ENCODE results near the gene TYK2. TPM values are rescaled to one million over a fixed set of nuclear protein-coding genes. Genes with fewer than 3 reads are reported as not detected.

TYK2 gene
- total and polyA plus RNA-seq, 2 of the 13 experiments (the other 11 are each of a cell fraction or from before 2014, with no cell fraction given) = 38.8 to 60.1 TPM

GRCh38 chr19:10416380-10417257 is 36.2 kb upstream of the TYK2 start (continued):
- TF ChIP-seq ZNF777 (CRISPR knock-in tag; IDR thresholded peaks at IDR 0.05) (0 out of 2 replicates have a peak, but pooled peaks have one; percentile 49), ZNF782 (CRISPR knock-in tag; IDR thresholded peaks at IDR 0.05; ENCODE audit: borderline replicate concordance) (0 out of 2 replicates have a peak, but pooled peaks have one; percentile 87), ZNF263 (CRISPR knock-in tag; IDR thresholded peaks at IDR 0.05) (peak; percentile 62; the same call in 1 of the 2 replicates), KMT2A (CRISPR knock-in tag; IDR thresholded peaks at IDR 0.05) (no peak; the same call in 1 of the 2 replicates), ADNP (CRISPR knock-in tag; IDR thresholded peaks at IDR 0.05) (peak; percentile 86), THAP8 (CRISPR knock-in tag; IDR thresholded peaks at IDR 0.05; ENCODE audit: borderline replicate concordance) (0 out of 2 replicates have a peak, but pooled peaks have one; percentile 42), POLR2AphosphoS5 (IDR thresholded peaks at IDR 0.05; ENCODE audit: low read depth, low read length) (no peak), MED1 (CRISPR knock-in tag; IDR thresholded peaks at IDR 0.05) (peak; percentile 58), ONECUT2 (CRISPR knock-in tag; IDR thresholded peaks at IDR 0.05) (0 out of 2 replicates have a peak, but pooled peaks have one; percentile 31), CTCF (CRISPR knock-in tag; IDR thresholded peaks at IDR 0.05) (peak; percentile 92), ZNF800 (CRISPR knock-in tag; IDR thresholded peaks at IDR 0.05) (peak; percentile 92; the same call in 1 of the 2 replicates), NR2C2 (CRISPR knock-in tag; IDR thresholded peaks at IDR 0.05; ENCODE audit: borderline replicate concordance) (0 out of 2 replicates have a peak, but pooled peaks have one; percentile 38), NFE2L2 (IDR thresholded peaks at IDR 0.05; ENCODE audit: low read length) (no peak), ZFYVE20 (CRISPR knock-in tag; IDR thresholded peaks at IDR 0.05; ENCODE audit: borderline replicate concordance, low read depth) (no peak), ARID5B (CRISPR knock-in tag; IDR thresholded peaks at IDR 0.05) (peak; percentile 67)
- TF ChIP-seq, protein P1, sequence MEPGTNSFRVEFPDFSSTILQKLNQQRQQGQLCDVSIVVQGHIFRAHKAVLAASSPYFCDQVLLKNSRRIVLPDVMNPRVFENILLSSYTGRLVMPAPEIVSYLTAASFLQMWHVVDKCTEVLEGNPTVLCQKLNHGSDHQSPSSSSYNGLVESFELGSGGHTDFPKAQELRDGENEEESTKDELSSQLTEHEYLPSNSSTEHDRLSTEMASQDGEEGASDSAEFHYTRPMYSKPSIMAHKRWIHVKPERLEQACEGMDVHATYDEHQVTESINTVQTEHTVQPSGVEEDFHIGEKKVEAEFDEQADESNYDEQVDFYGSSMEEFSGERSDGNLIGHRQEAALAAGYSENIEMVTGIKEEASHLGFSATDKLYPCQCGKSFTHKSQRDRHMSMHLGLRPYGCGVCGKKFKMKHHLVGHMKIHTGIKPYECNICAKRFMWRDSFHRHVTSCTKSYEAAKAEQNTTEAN (CRISPR knock-in tag; conservative IDR thresholded peaks at IDR 0.05) = peak; percentile 70; the same call in 1 of the 2 replicates
- TF ChIP-seq, protein P2, sequence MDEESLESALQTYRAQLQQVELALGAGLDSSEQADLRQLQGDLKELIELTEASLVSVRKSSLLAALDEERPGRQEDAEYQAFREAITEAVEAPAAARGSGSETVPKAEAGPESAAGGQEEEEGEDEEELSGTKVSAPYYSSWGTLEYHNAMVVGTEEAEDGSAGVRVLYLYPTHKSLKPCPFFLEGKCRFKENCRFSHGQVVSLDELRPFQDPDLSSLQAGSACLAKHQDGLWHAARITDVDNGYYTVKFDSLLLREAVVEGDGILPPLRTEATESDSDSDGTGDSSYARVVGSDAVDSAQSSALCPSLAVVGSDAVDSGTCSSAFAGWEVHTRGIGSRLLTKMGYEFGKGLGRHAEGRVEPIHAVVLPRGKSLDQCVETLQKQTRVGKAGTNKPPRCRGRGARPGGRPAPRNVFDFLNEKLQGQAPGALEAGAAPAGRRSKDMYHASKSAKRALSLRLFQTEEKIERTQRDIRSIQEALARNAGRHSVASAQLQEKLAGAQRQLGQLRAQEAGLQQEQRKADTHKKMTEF (CRISPR knock-in tag; IDR thresholded peaks at IDR 0.05) = peak; percentile 95
